Astrocyte of the spinal cord (primary cell): ENCODE results near the gene NEDD4L.

Experiments used
- DNase-seq: peaks from one replicate; pipeline ENCODE4 v3.0.0; 2011; ENCODE audit warnings: low read depth, low spot score
- H3K4me3 ChIP-seq: 2 replicates; pipeline ENCODE4 v1.5.1; 2011; ENCODE audit warnings: low read depth, mild to moderate bottlenecking, low read length, moderate library complexity
- in situ Hi-C: cut with HindIII; loops from 2 replicates; pipeline ENCODE4 v1.10.0; 2017; ENCODE audit warnings: low sequenced_read_pairs
- TF ChIP-seq, protein P1 (sequence below): IDR thresholded peaks from 2 replicates; pipeline ENCODE4 v1.5.1; 2012; ENCODE audit warnings: low read depth, mild to moderate bottlenecking, low read length, inconsistent platforms

Gene NEDD4L

GRCh38 chr18:58005885-58006523, 38.0 kb upstream of the NEDD4L start:
- DNase-seq, result peak; percentile 61
- no peak overlapping the region for H3K4me3 ChIP-seq
- in situ Hi-C loops, result no loop called here
- TF ChIP-seq, protein P1, sequence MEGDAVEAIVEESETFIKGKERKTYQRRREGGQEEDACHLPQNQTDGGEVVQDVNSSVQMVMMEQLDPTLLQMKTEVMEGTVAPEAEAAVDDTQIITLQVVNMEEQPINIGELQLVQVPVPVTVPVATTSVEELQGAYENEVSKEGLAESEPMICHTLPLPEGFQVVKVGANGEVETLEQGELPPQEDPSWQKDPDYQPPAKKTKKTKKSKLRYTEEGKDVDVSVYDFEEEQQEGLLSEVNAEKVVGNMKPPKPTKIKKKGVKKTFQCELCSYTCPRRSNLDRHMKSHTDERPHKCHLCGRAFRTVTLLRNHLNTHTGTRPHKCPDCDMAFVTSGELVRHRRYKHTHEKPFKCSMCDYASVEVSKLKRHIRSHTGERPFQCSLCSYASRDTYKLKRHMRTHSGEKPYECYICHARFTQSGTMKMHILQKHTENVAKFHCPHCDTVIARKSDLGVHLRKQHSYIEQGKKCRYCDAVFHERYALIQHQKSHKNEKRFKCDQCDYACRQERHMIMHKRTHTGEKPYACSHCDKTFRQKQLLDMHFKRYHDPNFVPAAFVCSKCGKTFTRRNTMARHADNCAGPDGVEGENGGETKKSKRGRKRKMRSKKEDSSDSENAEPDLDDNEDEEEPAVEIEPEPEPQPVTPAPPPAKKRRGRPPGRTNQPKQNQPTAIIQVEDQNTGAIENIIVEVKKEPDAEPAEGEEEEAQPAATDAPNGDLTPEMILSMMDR, result no peak

GRCh38 chr18:58009166-58009565, 34.9 kb upstream of the NEDD4L start:
- DNase-seq, result no peak
- no peak overlapping the region for H3K4me3 ChIP-seq
- TF ChIP-seq, protein P1, result no peak
- in situ Hi-C loops, result no loop called here

DNA sequence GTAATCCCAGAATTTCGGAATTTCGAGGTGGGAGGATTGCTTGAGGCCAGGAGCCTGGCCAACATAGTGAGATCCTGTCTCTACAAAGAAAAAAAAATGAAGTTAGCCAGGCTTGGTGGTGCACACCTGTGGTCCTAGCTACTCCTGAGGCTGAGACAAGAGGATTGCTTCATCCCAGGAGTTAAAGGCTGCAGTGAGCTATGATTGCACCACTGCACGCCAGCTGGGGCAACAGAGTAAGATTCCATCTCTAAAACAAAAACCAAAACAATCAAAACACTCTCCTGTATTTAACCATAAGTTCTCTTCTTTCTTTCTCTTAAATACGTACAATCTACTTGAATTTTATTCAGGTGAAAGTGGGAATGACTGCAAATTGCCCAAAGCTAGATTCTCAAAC, 33.8 kb upstream of the NEDD4L start:
- TF ChIP-seq, protein P1, result no peak
- H3K4me3 ChIP-seq, result no peak overlapping the region
- in situ Hi-C loops, result no loop called here
- no peak for DNase-seq

DNA sequence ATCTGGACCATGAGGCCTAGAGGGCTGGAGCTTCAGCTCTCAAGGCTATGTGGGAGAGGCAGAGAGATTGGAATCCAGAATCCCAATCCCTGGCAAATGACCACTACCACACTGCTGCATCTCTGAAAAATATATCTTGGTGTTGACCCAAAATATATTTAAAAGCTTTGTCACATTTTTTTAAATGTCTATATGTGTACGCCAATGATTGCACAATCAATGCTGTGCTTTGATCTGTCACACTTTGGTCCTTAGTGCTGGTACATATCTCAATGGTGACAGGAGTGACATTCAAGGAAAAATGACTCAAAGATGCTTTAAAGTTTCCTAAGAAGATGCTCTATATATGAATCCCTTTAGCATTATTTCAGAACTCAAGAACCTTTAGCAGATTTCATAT, 31.7 kb upstream of the NEDD4L start:
- no peak overlapping the region for H3K4me3 ChIP-seq
- in situ Hi-C loops, result no loop called here
- TF ChIP-seq, protein P1, result no peak
- DNase-seq, result no peak

DNA sequence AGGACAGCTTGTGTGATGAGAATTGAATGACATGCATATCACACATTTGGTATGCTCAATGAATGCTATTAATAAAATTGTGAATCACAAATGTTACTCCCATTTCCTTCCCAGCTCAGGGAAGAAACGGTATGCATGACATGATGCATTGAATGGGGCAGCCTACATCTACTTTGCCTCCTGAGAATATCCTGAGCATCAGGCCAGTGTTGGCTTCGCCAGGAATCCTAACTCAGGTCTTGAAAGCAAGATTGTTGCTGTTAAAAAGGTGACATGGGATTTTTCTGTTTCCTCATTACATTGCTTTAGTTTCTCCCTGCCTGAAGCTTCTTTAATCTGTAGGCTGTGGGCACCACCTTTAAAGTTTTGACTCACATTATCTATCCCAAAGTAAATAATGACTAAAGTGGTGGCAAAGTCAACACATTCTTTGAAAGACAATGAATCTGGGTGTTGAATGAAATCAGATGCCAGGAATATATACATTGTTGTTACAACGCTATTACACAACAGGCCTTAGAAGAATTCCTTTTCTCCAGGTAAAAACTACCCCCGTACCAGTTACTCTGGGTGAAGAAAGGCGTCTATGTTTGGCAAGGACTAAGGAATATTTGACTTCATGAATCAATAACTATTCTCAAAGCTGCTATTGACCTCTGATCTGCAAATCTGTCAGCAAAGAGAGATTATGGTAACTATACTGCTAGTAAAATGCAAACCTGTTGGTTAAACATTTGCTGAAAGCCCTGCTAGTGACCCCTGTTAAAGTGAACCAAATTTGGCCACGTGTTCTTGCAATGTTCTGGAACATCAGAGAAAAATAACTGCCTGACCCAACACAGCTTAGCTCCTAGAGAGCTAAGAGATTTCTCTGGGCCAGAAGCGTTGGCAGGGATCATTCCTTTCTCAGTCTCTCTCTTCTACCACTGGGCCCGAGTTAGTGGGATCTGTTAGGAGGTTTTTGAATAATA, 30.5 kb upstream of the NEDD4L start:
- H3K4me3 ChIP-seq, result no peak overlapping the region
- DNase-seq, result no peak
- in situ Hi-C loops, result no loop called here
- TF ChIP-seq, protein P1, result no peak

DNA sequence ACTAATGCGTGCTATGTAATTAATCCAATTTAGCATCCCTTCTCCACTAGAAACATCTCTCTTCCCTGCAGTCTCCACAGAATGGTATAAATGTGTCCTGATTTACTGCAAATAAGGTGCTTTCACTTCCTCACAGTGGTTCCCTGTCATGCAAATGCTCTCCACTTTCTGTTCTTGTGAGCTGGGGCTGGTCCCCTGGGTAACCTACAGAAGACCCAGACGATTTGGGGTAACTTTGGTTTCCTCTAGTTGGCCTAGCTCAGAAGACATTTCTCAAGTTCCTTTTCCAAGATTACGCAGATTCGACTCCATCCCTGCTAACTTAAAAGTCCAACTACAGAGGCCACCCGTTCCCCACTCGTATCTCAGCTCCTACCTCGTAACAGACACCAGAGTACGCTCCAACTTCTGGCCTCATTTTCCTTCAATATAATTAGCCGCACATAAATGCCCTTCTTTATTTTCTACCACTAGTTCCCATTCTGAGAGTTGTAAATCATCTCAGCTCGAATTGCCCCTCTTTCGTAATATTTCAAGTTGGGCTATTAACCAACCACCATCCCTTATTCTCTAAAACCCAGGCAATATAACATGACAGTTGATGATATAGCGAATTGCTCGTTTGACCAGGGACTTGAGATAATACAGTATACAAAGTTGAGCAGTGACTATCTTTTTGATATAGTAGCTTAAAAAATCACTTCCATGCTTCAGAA, 28.8 kb upstream of the NEDD4L start:
- no peak for DNase-seq
- TF ChIP-seq, protein P1, result no peak
- H3K4me3 ChIP-seq, result no peak overlapping the region
- in situ Hi-C loops, result no loop called here
